Ovary (tissue), 9 donors: ENCODE data around the gene COL5A1. TPM values are rescaled to one million over a fixed set of nuclear protein-coding genes. Genes with fewer than 3 reads are reported as not detected.

Experiments used
- DNase-seq, 5 donors: peaks; one replicate each; pipeline ENCODE4 v3.0.0-alpha.2; 2019 to 2020
- H3K27ac ChIP-seq, 2 donors: fragments of 200-600 bp; one replicate each; pipeline versions ENCODE4 v1.5.1 to v1.8.0; 2019 to 2022
- H3K27me3 ChIP-seq: fragments of 200-600 bp; one replicate; pipeline ENCODE4 v1.8.0; 2022
- H3K36me3 ChIP-seq: fragments of 200-600 bp; sonication (generic); one replicate; pipeline ENCODE4 v1.5.1; 2019
- H3K4me1 ChIP-seq: one replicate; pipeline ENCODE4 v1.8.1; 2013; ENCODE audit warnings: mild to moderate bottlenecking, moderate library complexity; ENCODE audit not compliant: insufficient read depth
- H3K4me3 ChIP-seq: fragments of 200-600 bp; sonication (generic); one replicate; pipeline ENCODE4 v1.5.1; 2017
- H3K9me3 ChIP-seq, 2 donors: fragments of 200-600 bp in 1 of 2; sonication (generic) in 1 of 2; one replicate each; pipeline versions ENCODE4 v1.5.1 to v1.8.1; 2013 to 2019; ENCODE audit warnings: mild to moderate bottlenecking in 1 of 2, moderate library complexity in 1 of 2
- CTCF ChIP-seq, 3 donors: fragments of 450-650 bp in 2 of 3; fragments of 200-600 bp in 1 of 3; IDR thresholded peaks; one replicate each; pipeline versions ENCODE4 v1.5.1 to v1.8.0; 2016 to 2022; ENCODE audit warnings: antibody characterized with exemption in 3 of 3, mild to moderate bottlenecking in 1 of 3
- EP300 ChIP-seq: sonication (generic); formaldehyde crosslinking; IDR thresholded peaks from one replicate; pipeline ENCODE4 v1.6.1; 2017; ENCODE audit warnings: antibody characterized with exemption
- POLR2A ChIP-seq: fragments of 450-650 bp; IDR thresholded peaks from one replicate; pipeline ENCODE4 v1.6.1; 2017; ENCODE audit warnings: antibody characterized with exemption, mild to moderate bottlenecking, moderate library complexity
- WGBS, 3 donors: extraction: QIAGEN DNeasy Blood & Tissue Kit in 1 of 3; methylation state at CpG; one replicate each; pipeline versions ENCODE4 v1.1.5 to v1.1.7; 2013 to 2017; 5-methylcytosine and 5-hydroxymethylcytosine counted together
- intact Hi-C, 4 donors: fragments of 100-400 bp; cut with DNase I; formaldehyde crosslinking; loops; one replicate each; pipeline versions ENCODE4 v1.11.0 to v1.15.1; 2022 to 2023
- polyA plus RNA-seq, 2 donors: library from polyadenylated mRNA; stranded (reverse); fragments of 200-250 nt in 1 of 2; fragments of 350-450 nt in 1 of 2; fragmentation: Illumina TruSeq in 1 of 2; extraction: RNeasy Lipid Tissue Mini Kit (QIAGEN cat#74804) in 1 of 2; gene quantifications; one replicate each; pipeline ENCODE4 v1.2.3, GENCODE V29; 2013 to 2014
- total RNA-seq, 7 donors: library from RNA; depleted of rRNA in 2 of 7; stranded (reverse); fragments of >200 nt in 2 of 7; fragmentation: NEBNext Ultra II Directional in 3 of 7; extraction: Animal tissue kit (Norgen Biotek cat#: 25700) in 3 of 7; gene quantifications; one replicate each; pipeline versions ENCODE4 v1.1.0 to v1.2.4, GENCODE V29; 2016 to 2023
- donor health status: DM: no; HTN: no; CAD: no; lungs with moderate emphysema.
- donor health status: DM: no; HTN: no; CAD: no.
- donor health status: Bipolar disorder and iron deficiency.
- donor health status: DM: yes; HTN: yes; CAD: no.
- donor health status: DM: no; HTN: no; CAD: no.
- donor health status: DM: yes; HTN: yes; CAD: no.

The COL5A1 gene
- total and polyA plus RNA-seq, 9 donors = 28.1 to 117 (median 54.6) TPM

- TF ChIP-seq EP300 = no peak
- no peak for TF ChIP-seq POLR2A
- TF ChIP-seq CTCF (IDR thresholded peaks at IDR 0.05) = no peak
- Histone ChIP-seq H3K36me3 (no peaks in the 10 kb centered on the region), H3K4me1 (peaks cover 5% of the 10 kb centered on the region), H3K4me3 (no peak overlapping the region), H3K9me3 (no peaks in the 10 kb centered on the region), H3K27me3 (no peaks in the 10 kb centered on the region), H3K27ac (no peak overlapping the region)
- intact Hi-C loops = loop anchor here in 1 of 4 donors (10.0 kb wide), 2 partner anchors 394 to 654 kb away; partner anchors contain the start of gene OLFM1
- peak in 2 of 5 donors; percentile 15 to 26 for DNase-seq
- WGBS, 3 donors = 75 to 77% (median 76%) methylated on average over 14 to 15 of the region's 15 CpGs
These were observed 48.7 kb downstream of the COL5A1 start for GRCh38 chr9:134690301-134690751.

GRCh38 chr9:134690946-134691694 lies 49.5 kb downstream of the COL5A1 start:
- peak in 4 of 5 donors; percentile 19 to 35 (median 28) for DNase-seq
- intact Hi-C loops = loop anchor here in 1 of 4 donors (10.0 kb wide), 2 partner anchors 394 to 654 kb away; partner anchors contain the start of gene OLFM1
- WGBS, 3 donors = 68 to 73% (median 69%) methylated on average over 30 to 31 of the region's 31 CpGs

GRCh38 chr9:134691695-134692572 lies 50.3 kb downstream of the COL5A1 start:
- Histone ChIP-seq H3K9me3 (no peaks in the 10 kb centered on the region), H3K27me3 (no peaks in the 10 kb centered on the region), H3K27ac (no peak overlapping the region), H3K36me3 (no peaks in the 10 kb centered on the region), H3K4me1 (peaks cover 5% of the 10 kb centered on the region), H3K4me3 (no peak overlapping the region)
- intact Hi-C loops = loop anchor here in 1 of 4 donors (10.0 kb wide), 2 partner anchors 393 to 653 kb away; partner anchors contain the start of gene OLFM1
- WGBS, 3 donors = 65 to 70% (median 69%) methylated on average over 23 of the region's 23 CpGs
- TF ChIP-seq POLR2A (no peak), EP300 (no peak), CTCF (IDR thresholded peaks at IDR 0.05) (no peak)
- DNase-seq = peak in 1 of 5 donors; percentile 30

More at GRCh38 chr9:134690946-134691694, 49.5 kb downstream of the COL5A1 start:
- no peak overlapping the region for H3K4me3 ChIP-seq
- no peaks in the 10 kb centered on the region for H3K36me3 ChIP-seq
- H3K27ac ChIP-seq = no peak overlapping the region
- H3K9me3 ChIP-seq = no peaks in the 10 kb centered on the region
- TF ChIP-seq POLR2A = no peak
- no peak for TF ChIP-seq CTCF (IDR thresholded peaks at IDR 0.05)
- TF ChIP-seq EP300 = no peak
- peaks cover 5% of the 10 kb centered on the region for H3K4me1 ChIP-seq
- no peaks in the 10 kb centered on the region for H3K27me3 ChIP-seq

GRCh38 chr9:134692573-134692860 lies 50.9 kb downstream of the COL5A1 start:
- no peak overlapping the region for H3K27ac ChIP-seq
- 84 to 96% (median 95%) methylated on average over 6 of the region's 6 CpGs for WGBS, 3 donors

More at GRCh38 chr9:134692573-134692860, 50.9 kb downstream of the COL5A1 start:
- Histone ChIP-seq H3K36me3 (no peaks in the 10 kb centered on the region), H3K9me3 (no peaks in the 10 kb centered on the region), H3K27me3 (no peaks in the 10 kb centered on the region), H3K4me1 (peaks cover 4% of the 10 kb centered on the region), H3K4me3 (no peak overlapping the region)
- peak in 1 of 5 donors; percentile 7 for DNase-seq
- intact Hi-C loops = loop anchor here in 1 of 4 donors (10.0 kb wide), 2 partner anchors 392 to 652 kb away; partner anchors contain the start of gene OLFM1
- TF ChIP-seq POLR2A (no peak), CTCF (IDR thresholded peaks at IDR 0.05) (no peak), EP300 (no peak)
